ENCODE measurements around the gene CEACAM19. TPM values are rescaled to one million over a fixed set of nuclear protein-coding genes. Genes with fewer than 3 reads are reported as not detected.

Gene CEACAM19
- total RNA-seq, 2 experiments from 2014 or later = not detected

- no peak for TF ChIP-seq CTCF (conservative IDR thresholded peaks at IDR 0.05; ENCODE audit: low read length)
- TF ChIP-seq EZH2phosphoT487 (IDR thresholded peaks at IDR 0.05; ENCODE audit: borderline replicate concordance, low read depth, low read length) = no peak
- no peaks in the 10 kb centered on the region for H3K9me2 ChIP-seq (ENCODE audit: insufficient read depth, low read length)
- no peak overlapping the region for H3K4me3 ChIP-seq (ENCODE audit: low read depth, low read length, poor library complexity, severe bottlenecking)
- H3K4me2 ChIP-seq (ENCODE audit: low read length) = no peak overlapping the region
- no peaks in the 10 kb centered on the region for H3K79me2 ChIP-seq (ENCODE audit: insufficient read depth, low read depth, low read length)
- ChIA-PET POLR2A (no interaction called here), CTCF (ENCODE audit: unreplicated experiment) (no interaction called here)
- H3K9me3 ChIP-seq (ENCODE audit: low read length) = no peaks in the 10 kb centered on the region
- BruUV-seq (replicated peaks) = no TSS peak
- no peak for DNase-seq (ENCODE audit: low spot score)
- intact Hi-C loops (cut with micrococcal nuclease; ENCODE audit: unreplicated experiment) = no loop called here
- no peaks in the 10 kb centered on the region for H3K4me1 ChIP-seq (ENCODE audit: insufficient read depth, low read length, poor library complexity, severe bottlenecking)
- H4K20me1 ChIP-seq (ENCODE audit: insufficient read depth, low read length) = no peaks in the 10 kb centered on the region
- no peak overlapping the region for H3K27ac ChIP-seq (ENCODE audit: low read depth, low read length, poor library complexity, severe bottlenecking)
- no peak overlapping the region for H2AFZ ChIP-seq (ENCODE audit: low read length)
- H3K36me3 ChIP-seq (ENCODE audit: insufficient read depth, low read length) = no peaks in the 10 kb centered on the region
Observed at GRCh38 chr19:44644402-44645016, 26.8 kb upstream of the CEACAM19 start.

- no peaks in the 10 kb centered on the region for H3K36me3 ChIP-seq (ENCODE audit: insufficient read depth, low read length)
- no peak overlapping the region for H3K27ac ChIP-seq (ENCODE audit: low read depth, low read length, poor library complexity, severe bottlenecking)
- no peak overlapping the region for H2AFZ ChIP-seq (ENCODE audit: low read length)
- H3K79me2 ChIP-seq (ENCODE audit: insufficient read depth, low read depth, low read length) = no peaks in the 10 kb centered on the region
- H3K4me3 ChIP-seq (ENCODE audit: low read depth, low read length, poor library complexity, severe bottlenecking) = no peak overlapping the region
- ChIA-PET CTCF (ENCODE audit: unreplicated experiment) (no interaction called here), POLR2A (no interaction called here)
- no peaks in the 10 kb centered on the region for H3K4me1 ChIP-seq (ENCODE audit: insufficient read depth, low read length, poor library complexity, severe bottlenecking)
- no peaks in the 10 kb centered on the region for H3K9me3 ChIP-seq (ENCODE audit: low read length)
- no TSS peak for BruUV-seq (replicated peaks)
- DNase-seq (ENCODE audit: low spot score) = no peak
- H3K9me2 ChIP-seq (ENCODE audit: insufficient read depth, low read length) = no peaks in the 10 kb centered on the region
- H4K20me1 ChIP-seq (ENCODE audit: insufficient read depth, low read length) = no peaks in the 10 kb centered on the region
- H3K4me2 ChIP-seq (ENCODE audit: low read length) = no peak overlapping the region
- intact Hi-C loops (cut with micrococcal nuclease; ENCODE audit: unreplicated experiment) = no loop called here
- TF ChIP-seq CTCF (conservative IDR thresholded peaks at IDR 0.05; ENCODE audit: low read length) = no peak
- TF ChIP-seq EZH2phosphoT487 (IDR thresholded peaks at IDR 0.05; ENCODE audit: borderline replicate concordance, low read depth, low read length) = no peak
Observed at GRCh38 chr19:44645407-44646048, 25.8 kb upstream of the CEACAM19 start.

- no TSS peak for BruUV-seq (replicated peaks)
Observed at GRCh38 chr19:44646049-44646416, 25.2 kb upstream of the CEACAM19 start.

More at GRCh38 chr19:44646049-44646416, 25.2 kb upstream of the CEACAM19 start:
- H3K36me3 ChIP-seq (ENCODE audit: insufficient read depth, low read length) = no peaks in the 10 kb centered on the region
- ChIA-PET CTCF (ENCODE audit: unreplicated experiment) (no interaction called here), POLR2A (no interaction called here)
- H3K9me2 ChIP-seq (ENCODE audit: insufficient read depth, low read length) = no peaks in the 10 kb centered on the region
- H3K4me3 ChIP-seq (ENCODE audit: low read depth, low read length, poor library complexity, severe bottlenecking) = no peak overlapping the region
- TF ChIP-seq EZH2phosphoT487 (IDR thresholded peaks at IDR 0.05; ENCODE audit: borderline replicate concordance, low read depth, low read length) (no peak), CTCF (conservative IDR thresholded peaks at IDR 0.05; ENCODE audit: low read length) (no peak)
- no peak overlapping the region for H2AFZ ChIP-seq (ENCODE audit: low read length)
- H3K27ac ChIP-seq (ENCODE audit: low read depth, low read length, poor library complexity, severe bottlenecking) = no peak overlapping the region
- no peaks in the 10 kb centered on the region for H3K4me1 ChIP-seq (ENCODE audit: insufficient read depth, low read length, poor library complexity, severe bottlenecking)
- no peaks in the 10 kb centered on the region for H4K20me1 ChIP-seq (ENCODE audit: insufficient read depth, low read length)
- intact Hi-C loops (cut with micrococcal nuclease; ENCODE audit: unreplicated experiment) = no loop called here
- DNase-seq (ENCODE audit: low spot score) = no peak
- H3K9me3 ChIP-seq (ENCODE audit: low read length) = no peaks in the 10 kb centered on the region
- H3K79me2 ChIP-seq (ENCODE audit: insufficient read depth, low read depth, low read length) = no peaks in the 10 kb centered on the region
- H3K4me2 ChIP-seq (ENCODE audit: low read length) = no peak overlapping the region
